T-helper 2 cell (primary cell): ENCODE data around the gene PIM1.

Experiments
- DNase-seq, 5 experiments: peaks; one replicate each; pipeline versions ENCODE4 v3.0.0 to v3.0.0-alpha.2; 2012 to 2022

Gene PIM1

DNA sequence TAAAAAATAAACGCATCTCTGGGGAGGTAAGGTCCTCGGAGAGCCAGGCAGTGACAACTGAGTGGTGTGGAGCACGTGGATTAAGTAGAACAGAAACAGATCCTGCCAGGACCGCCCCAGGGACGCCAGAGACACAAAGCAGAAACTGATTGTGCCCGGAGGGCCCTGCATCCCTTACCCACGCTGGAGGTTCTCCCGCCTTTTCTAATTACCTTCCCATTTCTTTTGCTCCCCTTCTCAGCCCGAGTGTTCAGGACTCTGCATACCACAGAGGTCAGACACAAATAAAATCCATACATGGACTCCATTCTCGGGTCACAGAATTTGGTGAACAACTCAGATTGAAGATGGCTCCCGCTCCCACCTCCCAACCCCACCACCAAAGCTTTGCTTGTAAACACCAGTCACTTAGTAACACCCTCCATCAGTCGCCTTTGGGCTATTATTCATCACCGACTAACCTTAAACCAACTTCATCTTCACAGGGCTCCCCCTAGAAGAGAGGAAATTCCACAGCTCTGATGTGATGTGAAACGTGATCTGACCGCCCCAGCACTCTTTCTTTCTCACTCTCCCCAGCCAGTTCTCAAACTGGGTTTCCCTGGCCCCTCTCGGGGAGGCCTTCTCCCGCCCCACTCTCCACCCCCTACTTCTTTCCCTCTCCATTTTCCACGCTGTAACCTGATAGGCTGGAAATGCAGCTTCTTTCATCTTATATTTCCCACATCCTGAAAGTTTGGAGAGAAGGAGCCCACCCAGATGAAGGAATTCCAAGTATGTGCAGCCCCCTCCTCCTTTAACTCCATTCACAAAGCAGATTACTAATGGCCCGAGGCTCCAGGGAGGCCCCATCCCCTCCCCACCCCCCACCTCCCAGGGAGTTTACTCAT is 32.5 kb upstream of the PIM1 start:
- DNase-seq, result peak in 3 of 5 experiments; percentile 24 to 69 (median 46)

- DNase-seq, result no peak
These were observed 31.1 kb upstream of the PIM1 start for GRCh38 chr6:37138856-37139229.

DNA sequence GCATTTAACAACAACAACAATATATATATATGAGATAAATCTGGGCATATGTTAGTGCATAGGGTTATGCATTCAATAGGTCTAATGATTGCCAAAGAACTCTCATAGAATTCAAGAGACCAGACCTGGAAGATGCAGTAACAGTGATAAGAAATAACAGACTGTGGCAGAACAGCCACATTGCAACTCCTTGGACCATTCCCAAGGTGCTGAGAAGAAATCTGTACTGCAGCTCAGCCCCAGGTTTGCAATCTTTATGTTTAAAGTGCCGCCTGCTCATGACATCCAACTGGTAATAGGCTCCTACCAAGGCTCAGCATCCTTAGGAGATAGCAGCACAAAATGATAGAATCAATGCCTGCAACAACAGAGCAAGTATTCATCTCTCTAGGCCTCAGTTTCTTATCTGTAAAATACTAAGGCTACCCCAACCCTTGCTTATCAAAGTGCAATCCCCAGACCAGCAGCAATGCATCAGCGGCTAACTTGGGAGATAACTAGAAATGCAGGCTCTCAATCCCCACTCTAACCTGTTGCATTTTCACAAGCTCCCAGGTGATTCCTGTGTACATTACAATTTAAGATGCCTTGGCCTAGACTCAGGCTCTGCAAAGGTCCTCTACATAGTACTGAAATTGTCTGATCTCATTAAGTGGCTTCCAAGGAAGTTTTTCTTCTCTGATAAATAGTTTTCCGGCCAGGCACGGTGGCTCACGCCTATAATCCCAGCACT is 30.6 kb upstream of the PIM1 start:
- DNase-seq, result no peak

DNA sequence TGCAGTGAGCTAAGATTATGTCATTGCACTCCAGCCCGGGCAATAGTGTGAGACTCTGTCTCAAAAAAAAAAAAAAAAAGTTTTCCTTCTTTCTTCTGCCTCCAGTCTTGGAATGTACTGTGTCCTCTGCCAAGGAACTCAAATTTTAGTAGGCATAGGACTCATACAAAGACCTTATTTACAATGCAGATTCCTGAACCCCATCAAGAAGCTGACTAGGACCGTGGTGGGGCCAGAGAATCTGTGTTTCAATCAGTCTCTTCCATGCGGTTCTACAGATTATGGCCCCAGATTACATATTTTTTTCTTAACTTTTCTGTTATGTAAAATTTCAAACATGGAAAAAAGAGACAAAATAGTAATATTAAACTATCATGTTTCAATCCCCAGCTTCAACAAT is 29.8 kb upstream of the PIM1 start:
- DNase-seq, result no peak

DNA sequence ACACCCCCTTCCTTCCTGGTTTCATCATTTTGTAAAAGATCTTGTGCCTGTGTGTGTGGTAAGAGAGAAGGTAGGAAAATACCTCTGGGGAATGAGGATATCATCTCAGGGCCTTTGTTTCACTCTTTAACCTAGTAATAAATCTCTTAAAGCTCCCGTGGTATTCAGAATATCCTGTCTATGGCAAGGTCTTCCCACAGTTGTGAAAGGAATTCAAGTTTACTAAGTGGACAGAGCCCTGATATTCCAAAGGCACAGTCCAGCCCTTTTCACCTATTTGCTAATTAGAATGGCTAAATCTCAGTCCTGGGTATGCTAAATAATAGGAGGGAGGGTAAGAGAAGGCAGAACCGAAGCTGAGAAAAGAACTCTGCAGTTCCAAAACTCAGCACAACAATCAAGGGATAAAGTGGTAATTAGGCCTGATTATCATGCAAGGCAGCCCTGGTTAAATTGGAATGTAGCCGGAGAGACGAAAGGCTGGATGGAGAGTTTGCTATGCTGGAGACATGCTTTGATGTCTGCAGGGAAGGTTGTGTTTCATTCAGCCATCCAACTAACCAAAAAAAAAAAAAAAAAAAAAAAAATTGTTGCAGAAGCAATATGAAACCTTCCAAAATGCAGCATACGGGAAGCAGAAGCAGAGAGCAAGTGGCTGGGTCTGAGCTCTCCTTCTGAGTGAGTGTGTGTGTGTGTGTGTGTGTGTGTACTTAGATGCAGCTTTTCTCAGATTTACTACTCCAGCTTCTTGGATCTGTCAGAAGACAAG is 28.5 kb upstream of the PIM1 start:
- peak in 1 of 5 experiments; percentile 77 for DNase-seq

DNA sequence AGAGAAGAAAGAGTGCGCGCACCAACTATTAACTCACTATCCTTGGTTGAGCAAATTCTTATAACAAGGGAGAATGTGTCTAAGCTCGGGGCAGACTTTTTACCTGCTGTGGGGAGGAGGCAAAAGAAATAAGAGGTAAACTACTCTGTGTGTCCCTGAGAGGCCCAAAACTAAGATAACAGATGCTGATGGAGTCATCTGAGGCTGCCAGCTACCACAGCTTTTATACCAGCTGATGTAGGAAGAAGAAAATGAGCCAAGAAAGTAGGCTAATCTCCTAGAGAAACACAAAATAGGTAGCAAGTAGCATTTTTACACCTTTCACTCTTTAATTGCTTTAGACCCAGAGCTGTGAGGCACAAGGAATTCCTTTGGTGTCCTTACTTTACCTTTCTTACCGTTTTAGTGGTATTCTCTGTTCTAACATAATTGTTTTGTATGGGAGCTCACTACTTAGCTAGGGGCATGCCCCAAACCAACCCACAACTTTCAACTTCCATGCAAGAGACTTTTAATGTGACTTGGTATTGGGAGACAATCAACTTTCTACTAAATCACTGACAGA is 27.8 kb upstream of the PIM1 start:
- peak in 1 of 5 experiments; percentile 60 for DNase-seq

- peak in 1 of 5 experiments; percentile 17 for DNase-seq
These were observed 26.4 kb upstream of the PIM1 start for GRCh38 chr6:37143585-37143984.

GRCh38 chr6:37145443-37145842 is 24.5 kb upstream of the PIM1 start:
- DNase-seq, result no peak

- DNase-seq, result no peak
These were observed 23.2 kb upstream of the PIM1 start for GRCh38 chr6:37146735-37147157.

- no peak for DNase-seq
These were observed 20.2 kb upstream of the PIM1 start for GRCh38 chr6:37149745-37150144.

DNA sequence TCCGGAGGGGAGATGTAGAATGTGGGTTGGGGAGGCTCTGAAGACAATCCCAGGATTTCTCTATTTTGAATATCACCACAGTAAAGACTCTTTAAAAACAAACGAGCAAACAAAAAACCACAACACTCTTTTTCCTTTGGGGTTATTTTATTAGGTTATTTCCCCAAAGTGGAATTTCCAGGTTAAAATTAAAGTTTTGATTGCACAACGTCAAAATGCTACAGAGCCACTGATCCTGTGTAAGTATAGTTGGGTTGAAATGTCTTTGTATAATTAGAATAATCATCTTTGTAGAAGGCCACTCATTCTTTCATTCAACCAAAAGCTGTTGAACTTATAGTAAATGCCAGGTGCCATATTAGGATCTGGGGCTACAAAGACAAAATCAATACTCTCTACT is 19.6 kb upstream of the PIM1 start:
- no peak for DNase-seq

DNA sequence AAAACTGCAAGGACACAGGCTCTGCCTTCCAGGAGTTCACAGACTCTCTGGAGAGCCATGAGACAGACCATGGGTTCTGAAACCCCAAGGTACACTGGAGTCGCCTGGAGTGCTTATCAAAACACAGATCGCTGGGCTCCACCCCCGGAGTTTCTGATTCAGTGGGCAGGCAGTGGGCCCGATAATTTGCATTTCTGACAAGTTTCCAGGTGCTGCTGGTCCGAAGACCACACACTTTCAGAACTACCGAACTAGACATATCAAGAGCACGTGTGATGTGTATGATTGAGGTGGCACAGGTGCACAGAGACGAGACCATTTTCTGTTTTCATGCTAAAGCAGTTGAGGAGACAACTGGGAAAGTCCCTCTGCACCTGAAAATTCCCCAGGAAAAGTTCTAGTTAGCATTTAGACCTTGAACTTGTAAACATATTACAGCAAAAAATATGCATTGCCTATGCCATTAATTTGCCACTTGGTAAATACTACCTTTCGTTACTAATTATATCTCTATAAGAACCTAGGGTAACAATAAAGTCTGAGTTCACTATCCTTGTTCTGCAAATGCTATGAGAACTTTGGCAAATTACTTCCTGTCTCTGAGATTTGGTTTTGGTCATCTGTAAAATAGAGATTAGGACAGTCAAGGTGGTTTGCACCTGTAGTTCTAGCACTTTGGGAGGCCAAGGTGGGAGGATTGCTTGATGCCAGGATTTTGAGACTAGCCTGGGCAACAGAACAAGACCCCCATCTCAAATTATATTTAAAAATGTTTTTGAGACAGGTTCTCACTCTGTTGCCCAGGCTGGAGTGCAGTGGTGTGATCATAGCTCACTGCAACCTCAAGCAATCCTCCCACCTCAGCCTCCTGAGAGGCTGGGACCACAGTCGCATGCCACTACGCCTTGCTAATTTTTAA is 14.3 kb upstream of the PIM1 start:
- peak in 3 of 5 experiments; percentile 11 to 65 (median 51) for DNase-seq

- no peak for DNase-seq
These were observed 11.4 kb upstream of the PIM1 start for GRCh38 chr6:37158508-37158907.

GRCh38 chr6:37160922-37161778 is 8.8 kb upstream of the PIM1 start:
- DNase-seq, result no peak

GRCh38 chr6:37162740-37163139 is 7.2 kb upstream of the PIM1 start:
- DNase-seq, result no peak

DNA sequence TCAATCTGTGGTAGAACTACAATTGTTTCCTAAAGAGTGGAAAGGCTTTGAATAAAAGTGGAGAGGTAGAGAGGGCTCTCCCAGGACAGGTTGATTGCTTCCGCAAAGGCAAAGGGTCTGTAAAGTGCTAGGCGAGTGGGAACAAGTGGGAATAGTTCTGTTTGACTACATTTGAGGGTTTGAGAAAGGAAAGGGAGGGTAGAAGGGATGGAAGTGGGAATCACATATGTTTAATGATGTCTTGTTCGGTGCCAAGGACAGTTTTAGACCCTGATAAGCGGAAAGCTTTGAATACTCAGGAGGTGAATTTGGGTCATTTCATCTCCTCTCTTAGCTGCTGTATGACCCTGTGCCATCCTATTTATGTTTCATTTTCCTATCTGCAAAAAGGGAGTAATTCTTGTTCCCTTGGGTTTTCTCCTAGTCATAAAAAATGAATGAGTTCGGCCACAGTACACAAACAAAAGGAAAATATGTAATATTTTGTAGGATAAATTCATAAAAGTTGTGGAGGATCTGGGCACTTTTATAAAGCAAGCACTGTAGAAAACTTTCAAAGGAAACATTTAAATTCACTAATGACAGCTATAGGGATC is 1.7 kb upstream of the PIM1 start:
- no peak for DNase-seq

DNA sequence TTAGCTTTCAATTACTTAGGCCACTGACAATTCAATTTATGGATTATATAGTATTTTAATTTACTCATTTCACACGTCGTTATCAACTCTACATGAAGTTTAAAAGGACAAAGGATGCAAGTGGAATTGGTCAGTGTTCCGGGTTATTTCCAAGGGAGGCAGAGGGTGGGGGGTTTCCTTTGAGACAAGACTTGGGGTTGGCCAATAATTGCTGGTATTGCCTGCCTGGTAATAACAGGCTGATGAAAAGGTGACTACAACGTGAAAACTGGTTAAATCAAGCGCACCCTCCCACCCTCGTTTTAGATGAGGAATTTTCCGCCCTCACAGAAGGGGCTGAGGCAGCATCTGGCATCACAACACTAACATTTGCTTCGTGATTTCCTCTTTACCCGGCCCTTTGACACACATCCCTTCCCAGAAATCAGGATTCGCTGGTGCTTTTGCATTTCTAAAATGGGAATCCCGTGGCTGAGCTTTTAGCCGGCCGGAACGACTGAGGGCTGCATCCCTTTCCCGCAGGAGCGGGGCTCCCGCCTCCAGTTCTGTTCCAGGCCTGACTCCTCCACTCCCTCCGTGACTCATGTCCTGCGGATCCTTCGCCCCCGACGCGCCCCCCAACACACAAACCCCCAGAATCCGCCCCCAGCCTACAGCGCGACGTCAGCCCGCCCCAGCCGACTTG is 999 bp upstream of the PIM1 start:
- DNase-seq, result peak in 3 of 5 experiments; percentile 12 to 46 (median 19)

DNA sequence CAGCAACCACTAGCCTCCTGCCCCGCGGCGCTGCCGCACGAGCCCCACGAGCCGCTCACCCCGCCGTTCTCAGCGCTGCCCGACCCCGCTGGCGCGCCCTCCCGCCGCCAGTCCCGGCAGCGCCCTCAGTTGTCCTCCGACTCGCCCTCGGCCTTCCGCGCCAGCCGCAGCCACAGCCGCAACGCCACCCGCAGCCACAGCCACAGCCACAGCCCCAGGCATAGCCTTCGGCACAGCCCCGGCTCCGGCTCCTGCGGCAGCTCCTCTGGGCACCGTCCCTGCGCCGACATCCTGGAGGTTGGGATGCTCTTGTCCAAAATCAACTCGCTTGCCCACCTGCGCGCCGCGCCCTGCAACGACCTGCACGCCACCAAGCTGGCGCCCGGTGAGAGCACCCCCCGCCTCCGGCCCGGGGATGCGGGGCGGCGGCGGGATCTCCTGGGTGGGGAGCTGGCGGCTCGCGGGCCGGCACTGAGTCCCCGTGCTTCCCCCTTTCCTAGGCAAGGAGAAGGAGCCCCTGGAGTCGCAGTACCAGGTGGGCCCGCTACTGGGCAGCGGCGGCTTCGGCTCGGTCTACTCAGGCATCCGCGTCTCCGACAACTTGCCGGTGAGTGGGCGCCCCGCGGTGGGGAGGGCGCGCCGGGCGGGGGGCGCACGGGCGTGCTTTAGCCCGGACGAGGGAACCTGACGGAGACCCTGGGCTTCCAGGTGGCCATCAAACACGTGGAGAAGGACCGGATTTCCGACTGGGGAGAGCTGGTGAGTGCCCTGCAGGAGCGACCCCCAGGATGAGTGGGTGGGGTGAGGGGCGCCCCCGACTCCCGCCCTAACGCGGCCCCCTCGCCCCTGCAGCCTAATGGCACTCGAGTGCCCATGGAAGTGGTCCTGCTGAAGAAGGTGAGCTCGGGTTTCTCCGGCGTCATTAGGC is 585 bp downstream of the PIM1 start:
- DNase-seq, result peak in 4 of 5 experiments; percentile 28 to 67 (median 35)
